HG02798 (cell line): Measurements from ENCODE around the gene NECTIN1.
A peak's percentile ranks its signal among the peaks of the same experiment; 100 is the strongest.

ENCODE experiments used
- ATAC-seq: cut with Tn5 transposase; IDR thresholded peaks from one replicate; pipeline ENCODE4 v1.9.1; 2021; ENCODE audit warnings: mild to moderate bottlenecking; ENCODE audit not compliant: unreplicated experiment, poor library complexity

The NECTIN1 gene

GRCh38 chr11:119737366-119738058 is 8.5 kb upstream of the NECTIN1 start:
- no peak for ATAC-seq

- ATAC-seq, result no peak
Measured at GRCh38 chr11:119734788-119735187, 5.8 kb upstream of the NECTIN1 start.

GRCh38 chr11:119730789-119731386 is 1.9 kb upstream of the NECTIN1 start:
- no peak for ATAC-seq

DNA sequence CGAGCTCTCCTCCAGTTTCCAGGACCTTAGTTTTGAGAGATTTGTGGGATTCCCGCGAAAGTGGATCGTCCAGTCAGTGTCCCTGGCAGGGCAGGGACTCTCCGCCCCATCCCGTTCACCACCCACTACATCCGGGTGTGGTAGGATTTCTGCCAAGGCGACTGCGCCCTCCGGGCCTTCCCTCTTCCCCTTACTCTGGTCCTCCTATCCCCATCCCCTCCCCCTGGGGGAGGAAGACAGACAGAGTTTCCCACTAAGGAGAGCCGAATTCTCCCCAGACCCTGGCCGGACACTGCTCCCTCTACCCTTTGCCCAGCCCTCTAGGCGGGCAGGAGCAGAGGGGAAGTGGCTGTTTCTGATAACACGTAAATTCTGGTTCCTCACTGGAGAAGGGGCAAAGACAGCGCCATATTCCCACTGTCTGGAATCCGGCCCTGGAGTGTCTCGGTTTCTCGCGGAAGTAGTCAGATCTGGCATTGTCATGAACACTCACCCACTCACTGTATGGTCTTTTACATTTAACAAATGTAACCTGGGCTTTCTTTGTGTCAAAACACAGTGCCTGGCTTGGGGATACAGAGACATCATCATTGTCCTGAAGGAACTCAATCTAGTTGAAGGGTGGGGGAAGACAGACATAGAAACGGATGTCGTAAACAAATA is 1.1 kb upstream of the NECTIN1 start:
- no peak for ATAC-seq

- ATAC-seq, result no peak
Measured at GRCh38 chr11:119729581-119729927, 554 bp upstream of the NECTIN1 start.

DNA sequence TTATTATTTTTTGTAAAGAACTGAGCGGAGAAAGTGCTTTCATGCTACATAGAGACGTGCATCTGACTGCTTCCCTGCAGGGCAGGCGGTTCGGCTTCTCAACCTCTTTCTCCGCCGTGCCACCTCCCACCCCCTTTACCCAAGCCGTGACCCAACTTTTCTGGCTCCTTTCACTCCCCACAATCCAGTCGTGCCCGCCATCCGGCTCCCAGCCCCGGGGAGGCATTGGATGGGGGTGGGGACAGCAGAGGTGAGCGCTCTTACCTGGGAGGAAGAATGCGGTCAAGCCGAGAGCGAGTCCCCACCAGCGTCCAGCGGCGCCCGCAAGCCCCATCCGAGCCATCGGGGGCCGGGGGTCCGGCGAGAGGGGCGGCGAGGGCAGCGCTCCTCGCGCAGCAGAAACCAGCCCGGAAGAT is 781 bp downstream of the NECTIN1 start:
- no peak for ATAC-seq

- ATAC-seq, result no peak
Measured at GRCh38 chr11:119727523-119728151, 1.4 kb downstream of the NECTIN1 start.

DNA sequence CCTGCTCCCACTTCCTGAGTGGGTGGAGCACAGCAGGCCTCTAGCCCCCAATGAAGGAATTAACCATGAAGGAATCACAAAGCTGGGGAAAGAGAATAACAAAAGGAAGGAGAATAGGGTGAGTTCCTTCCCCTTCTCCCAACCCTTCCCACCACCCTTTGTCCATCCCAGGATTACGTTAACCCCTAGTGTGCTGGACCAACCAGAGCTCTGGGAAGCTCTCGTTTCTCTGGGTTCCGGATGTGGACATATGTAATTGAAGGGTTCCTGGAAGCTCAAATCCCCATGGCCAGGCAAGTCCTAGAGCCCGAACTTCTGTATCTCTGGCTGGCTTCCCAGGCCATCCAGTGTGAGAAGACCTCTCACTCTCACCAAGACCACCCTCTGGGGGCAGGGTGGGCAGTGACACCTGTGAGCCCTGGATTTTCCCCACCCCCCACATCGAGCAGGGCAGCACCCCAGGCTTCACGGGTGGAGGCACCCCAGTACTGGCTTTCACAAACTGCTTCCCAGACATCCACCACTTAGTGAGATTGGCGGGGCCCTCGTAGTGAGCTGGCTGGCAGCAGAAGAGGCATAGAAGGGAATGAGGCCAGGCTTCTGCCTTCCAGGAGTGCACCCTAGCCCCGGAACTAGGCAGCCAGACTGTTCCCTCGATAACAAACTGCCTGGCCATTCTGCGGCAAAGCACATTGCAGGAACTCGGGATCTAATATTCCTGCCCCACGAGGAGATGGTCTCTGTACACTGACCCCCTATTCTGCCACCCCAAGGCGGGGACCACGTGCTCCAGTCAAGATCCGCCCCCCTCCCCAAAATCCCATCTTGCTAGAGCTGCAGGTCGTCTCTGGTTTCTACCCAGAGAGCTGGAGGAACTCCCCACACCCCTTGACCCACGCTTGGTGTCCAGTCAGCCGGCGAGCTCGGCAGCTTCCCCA is 2.1 kb downstream of the NECTIN1 start:
- no peak for ATAC-seq

DNA sequence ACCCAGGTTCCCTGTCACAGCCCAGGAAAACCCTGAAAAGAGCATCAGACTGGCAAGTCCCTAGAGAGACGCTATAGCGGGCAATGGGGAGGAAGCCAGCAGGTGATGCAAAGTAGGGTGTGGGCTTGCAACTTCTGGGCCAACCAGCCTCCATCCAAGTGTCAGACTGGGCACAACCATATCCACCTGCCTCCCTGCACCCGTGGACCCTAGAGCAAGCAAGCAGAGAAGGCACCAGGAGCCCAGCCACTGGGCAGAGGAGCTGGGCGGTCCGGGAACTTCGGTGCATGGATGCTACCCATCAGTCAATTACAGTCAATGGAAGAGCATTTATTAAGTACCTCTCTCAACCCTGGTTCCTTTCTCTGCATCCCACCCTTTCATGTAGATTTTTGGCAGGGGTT is 2.8 kb downstream of the NECTIN1 start:
- ATAC-seq, result no peak

DNA sequence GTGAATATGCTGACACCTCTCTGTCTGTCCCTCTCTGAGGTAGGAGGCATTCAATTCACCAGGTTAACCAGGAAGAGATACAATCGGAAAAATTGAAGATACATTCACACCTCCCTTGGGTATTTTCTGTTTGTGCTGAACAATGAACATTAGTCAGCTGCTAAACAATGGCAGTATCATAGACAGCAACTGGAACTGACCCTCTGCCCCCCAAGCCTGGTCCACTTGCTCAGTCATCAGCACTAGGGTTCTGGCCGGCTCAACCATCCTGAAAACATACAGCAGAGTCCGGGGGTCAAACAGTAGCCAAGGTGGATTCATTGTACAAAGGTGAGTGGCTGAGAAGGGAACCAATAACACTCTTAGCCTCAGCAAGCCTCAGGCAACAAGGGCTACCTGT is 4.0 kb downstream of the NECTIN1 start:
- no peak for ATAC-seq

DNA sequence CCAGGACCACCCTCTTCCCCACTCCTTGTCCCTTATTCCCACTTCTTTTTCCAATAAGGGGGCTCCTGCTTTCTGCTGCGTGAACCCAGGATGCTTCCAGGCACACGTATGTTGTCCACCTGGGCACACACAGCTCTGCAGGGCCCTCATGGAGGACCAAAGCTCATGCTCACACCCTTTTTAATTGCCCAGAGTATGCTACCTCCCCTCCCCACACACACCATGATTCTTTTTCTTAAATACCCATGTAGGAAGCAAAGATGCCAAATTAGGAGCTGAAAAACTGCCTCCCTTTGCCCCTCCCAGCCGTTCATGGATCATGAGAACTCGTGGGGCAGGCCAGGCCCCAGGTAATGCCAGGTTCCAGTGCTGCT is 5.1 kb downstream of the NECTIN1 start:
- no peak for ATAC-seq

DNA sequence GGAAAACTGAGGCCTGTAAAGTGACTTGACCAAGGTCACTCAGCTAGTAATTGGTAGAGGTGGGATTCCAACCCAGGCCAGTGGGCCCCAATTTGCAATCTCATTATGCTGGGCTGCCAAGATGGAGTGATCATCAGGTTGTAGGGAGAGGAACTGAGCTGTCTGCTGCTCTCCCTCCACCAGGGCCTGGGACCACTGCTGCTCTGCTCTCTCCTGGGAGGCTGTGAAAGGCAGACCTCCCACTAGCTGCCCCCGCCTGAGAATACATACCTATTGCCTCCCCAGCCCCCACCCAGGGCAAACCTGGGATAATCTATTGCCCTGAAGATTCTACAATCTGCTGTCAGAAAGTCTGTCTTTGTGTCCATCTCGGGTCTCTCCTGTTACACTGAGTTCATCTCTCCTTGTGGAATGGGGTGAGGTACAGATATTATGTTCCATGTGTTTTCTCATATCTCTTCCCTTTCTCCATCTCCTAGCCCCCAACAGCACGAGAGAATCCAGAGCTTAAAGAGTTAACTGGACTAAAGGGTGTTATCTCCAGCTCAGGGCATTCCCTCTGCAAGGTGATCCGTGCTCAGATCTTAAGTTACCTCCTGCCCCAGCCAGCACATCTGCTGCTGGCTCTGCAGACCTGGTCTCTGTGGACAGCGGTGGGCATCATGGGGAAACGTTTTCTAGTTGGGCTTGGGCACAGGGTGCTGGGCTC is 5.6 kb downstream of the NECTIN1 start:
- ATAC-seq, result no peak

DNA sequence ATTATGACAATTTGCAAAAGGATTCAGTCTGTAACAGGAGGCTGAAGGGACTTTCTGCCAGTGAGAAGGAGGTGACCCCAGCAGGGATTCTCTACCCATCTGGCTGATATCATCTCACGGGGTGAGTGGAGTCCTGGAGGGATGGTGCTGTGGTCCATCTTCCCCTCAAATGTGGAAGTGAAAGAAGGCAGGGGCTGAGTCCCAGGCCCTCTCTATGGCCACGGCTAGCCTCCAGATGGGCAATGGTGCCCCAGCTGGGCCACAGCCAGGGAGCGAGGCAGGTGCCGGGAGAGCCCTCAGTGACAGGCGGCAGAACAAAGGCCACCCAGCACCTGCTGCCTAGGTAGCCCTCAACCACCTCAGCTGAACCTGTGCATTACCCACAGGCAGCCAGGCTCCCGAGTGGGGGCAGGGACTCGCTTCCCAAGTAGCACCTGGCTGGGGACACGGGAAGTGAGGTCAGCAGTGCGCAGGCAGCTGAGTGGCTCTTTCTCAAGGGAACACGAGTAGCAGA is 6.7 kb downstream of the NECTIN1 start:
- ATAC-seq, result peak; percentile 48

- no peak for ATAC-seq
Measured at GRCh38 chr11:119721129-119722120, 7.6 kb downstream of the NECTIN1 start.

DNA sequence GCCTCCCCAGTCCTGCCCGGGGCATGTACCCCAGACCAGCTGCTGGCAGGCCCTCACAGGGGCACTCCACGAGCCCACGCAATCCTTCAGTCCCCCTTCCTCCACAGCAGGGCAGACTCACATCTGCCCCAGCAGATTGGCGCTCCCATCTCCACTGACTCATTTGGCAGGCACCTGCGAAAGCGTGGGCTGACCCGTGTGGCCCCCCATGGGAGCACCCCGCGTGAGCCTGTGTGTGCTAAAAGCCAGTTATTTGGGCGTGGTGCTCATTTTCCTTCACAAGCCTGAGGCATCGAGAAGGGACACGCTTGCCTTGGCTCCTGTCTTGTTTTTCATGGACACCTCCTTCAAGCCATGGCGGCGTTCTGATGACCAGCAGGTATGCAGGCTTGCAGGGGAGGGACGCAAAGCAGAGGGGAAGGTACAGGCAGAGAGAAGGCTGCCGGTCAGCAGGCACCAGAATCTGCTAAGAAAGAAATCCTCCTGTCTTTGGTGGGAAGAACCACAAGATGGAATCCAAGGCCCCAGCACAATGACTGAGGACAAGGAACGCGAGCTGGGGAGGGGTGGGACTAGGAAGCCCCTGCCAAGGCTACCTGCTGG is 8.6 kb downstream of the NECTIN1 start:
- ATAC-seq, result no peak

DNA sequence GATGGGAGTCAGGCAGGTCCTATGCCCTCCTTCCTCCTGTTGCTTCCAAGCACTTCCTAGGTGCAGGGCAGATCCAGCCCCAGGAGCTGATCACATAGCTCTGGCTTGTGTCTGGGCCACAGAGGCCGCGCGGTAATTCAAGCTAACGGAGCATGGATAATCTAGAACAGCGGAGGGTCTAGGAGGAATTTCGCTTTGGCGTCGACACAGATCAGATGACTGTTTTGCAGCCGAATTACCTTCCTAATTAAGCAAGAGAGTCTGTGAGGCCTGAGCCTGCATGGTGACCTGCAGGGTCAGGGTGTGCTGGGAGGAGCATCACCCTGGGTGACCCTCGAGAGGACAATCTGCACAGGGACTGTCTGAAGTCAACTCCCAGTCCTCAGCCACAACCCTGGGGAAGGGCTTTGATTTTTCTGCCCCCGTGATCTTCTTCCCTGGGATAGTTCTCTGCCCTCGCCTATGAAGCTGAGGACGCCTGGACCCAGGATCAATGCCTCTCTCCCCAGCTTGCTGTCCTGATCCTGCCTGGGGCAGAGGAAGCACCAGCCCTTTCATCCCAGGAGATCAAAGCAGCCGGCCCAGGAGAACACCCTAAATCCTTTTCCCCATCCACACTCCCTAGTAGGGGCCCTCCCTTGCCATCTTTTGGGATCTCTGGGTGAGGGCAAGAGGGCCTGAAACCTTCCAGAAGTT is 11.0 kb downstream of the NECTIN1 start:
- ATAC-seq, result no peak
